Hematopoietic multipotent progenitor cell (in vitro differentiated cells): ENCODE results near the gene FBXW5. TPM values are rescaled to one million over a fixed set of nuclear protein-coding genes. Genes with fewer than 3 reads are reported as not detected.

ENCODE experiments used
- DNase-seq, 3 donors: peaks; one replicate each; pipeline ENCODE4 v3.0.0-alpha.2; 2011 to 2015; ENCODE audit warnings: low read depth in 2 of 3, low spot score in 2 of 3
- total RNA-seq: library from RNA; depleted of rRNA; stranded (reverse); fragments of >200 nt; gene quantifications from one replicate; pipeline ENCODE4 v1.2.3, GENCODE V29; 2012

The FBXW5 gene
- total RNA-seq, 1 donor, result 179 TPM

- no peak for DNase-seq
Measured at GRCh38 chr9:136939996-136940525, 4.5 kb downstream of the FBXW5 start.

GRCh38 chr9:136939431-136939995, 5.0 kb downstream of the FBXW5 start:
- no peak for DNase-seq

GRCh38 chr9:136937186-136938001, 7.1 kb downstream of the FBXW5 start:
- DNase-seq, result no peak

GRCh38 chr9:136936645-136937170, 7.8 kb downstream of the FBXW5 start:
- DNase-seq, result no peak

- DNase-seq, result no peak
Measured at GRCh38 chr9:136935651-136936050, 8.9 kb downstream of the FBXW5 start.

GRCh38 chr9:136934277-136934676, 10.3 kb downstream of the FBXW5 start:
- DNase-seq, result no peak

GRCh38 chr9:136931611-136932130, 12.9 kb downstream of the FBXW5 start:
- DNase-seq, result no peak

- no peak for DNase-seq
Measured at GRCh38 chr9:136930014-136930413, 14.5 kb downstream of the FBXW5 start.

GRCh38 chr9:136928591-136928990, 15.9 kb downstream of the FBXW5 start:
- no peak for DNase-seq

GRCh38 chr9:136927343-136928271, 16.9 kb downstream of the FBXW5 start:
- no peak for DNase-seq

- no peak for DNase-seq
Measured at GRCh38 chr9:136926749-136927148, 17.8 kb downstream of the FBXW5 start.

- no peak for DNase-seq
Measured at GRCh38 chr9:136926154-136926704, 18.3 kb downstream of the FBXW5 start.

- DNase-seq, result no peak
Measured at GRCh38 chr9:136925414-136926153, 19.0 kb downstream of the FBXW5 start.

GRCh38 chr9:136923881-136924280, 20.7 kb downstream of the FBXW5 start:
- no peak for DNase-seq

- DNase-seq, result no peak
Measured at GRCh38 chr9:136922540-136922939, 22.0 kb downstream of the FBXW5 start.

- DNase-seq, result no peak
Measured at GRCh38 chr9:136921718-136922117, 22.8 kb downstream of the FBXW5 start.

GRCh38 chr9:136921307-136921706, 23.2 kb downstream of the FBXW5 start:
- no peak for DNase-seq

GRCh38 chr9:136920734-136921231, 23.8 kb downstream of the FBXW5 start:
- no peak for DNase-seq

GRCh38 chr9:136920069-136920468, 24.5 kb downstream of the FBXW5 start:
- no peak for DNase-seq
